GM19043 (cell line): ENCODE measurements around the gene SRRM2.

Experiments used
- ATAC-seq: cut with Tn5 transposase; IDR thresholded peaks from one replicate; pipeline ENCODE4 v1.9.1; 2021; ENCODE audit warnings: low read depth; ENCODE audit not compliant: unreplicated experiment

Gene SRRM2

GRCh38 chr16:2817340-2818271, 65.2 kb downstream of the SRRM2 start:
- no peak for ATAC-seq

- no peak for ATAC-seq
Measured at GRCh38 chr16:2818272-2818876, 65.9 kb downstream of the SRRM2 start.

GRCh38 chr16:2819179-2819938, 66.9 kb downstream of the SRRM2 start:
- ATAC-seq, result no peak

GRCh38 chr16:2819939-2820835, 67.7 kb downstream of the SRRM2 start:
- no peak for ATAC-seq
